WTC11 (cell line): Measurements from ENCODE around the gene USH2A.

Source experiments
- ATF1 ChIP-seq: sonication (generic); formaldehyde crosslinking; IDR thresholded peaks from 2 replicates; pipeline ENCODE4 v1.8.1; 2023; ENCODE audit warnings: mild to moderate bottlenecking, moderate library complexity, missing genetic modification reagents
- ESRRA ChIP-seq: sonication (generic); formaldehyde crosslinking; IDR thresholded peaks from 2 replicates; pipeline ENCODE4 v1.8.1; 2022; ENCODE audit warnings: mild to moderate bottlenecking, missing genetic modification reagents, borderline replicate concordance
- FOXJ3 ChIP-seq: sonication (generic); formaldehyde crosslinking; IDR thresholded peaks from 2 replicates; pipeline ENCODE4 v1.9.0; 2021; ENCODE audit warnings: missing genetic modification reagents, mild to moderate bottlenecking, borderline replicate concordance
- GRHL2 ChIP-seq: fragments of 250-450 bp; sonication (Bioruptor Pico); IDR thresholded peaks from 2 replicates; pipeline ENCODE4 v1.8.0; 2022; ENCODE audit warnings: mild to moderate bottlenecking, moderate library complexity; ENCODE audit not compliant: insufficient replicate concordance, severe bottlenecking
- NFE2L1 ChIP-seq: sonication (generic); formaldehyde crosslinking; IDR thresholded peaks from 2 replicates; pipeline ENCODE4 v1.8.1; 2023; ENCODE audit warnings: missing genetic modification reagents
- NR2C2 ChIP-seq: sonication (generic); formaldehyde crosslinking; IDR thresholded peaks from 2 replicates; pipeline ENCODE4 v1.8.0; 2022; ENCODE audit warnings: mild to moderate bottlenecking, missing genetic modification reagents
- ZBTB21 ChIP-seq: sonication (generic); formaldehyde crosslinking; IDR thresholded peaks from 2 replicates; pipeline ENCODE4 v1.8.1; 2023; ENCODE audit warnings: mild to moderate bottlenecking, missing genetic modification reagents, borderline replicate concordance
- ZNF138 ChIP-seq: sonication (generic); formaldehyde crosslinking; conservative IDR thresholded peaks from 2 replicates; pipeline ENCODE4 v1.8.1; 2022; ENCODE audit warnings: mild to moderate bottlenecking, moderate library complexity, missing genetic modification reagents
- ZNF263 ChIP-seq: sonication (generic); formaldehyde crosslinking; IDR thresholded peaks from 2 replicates; pipeline ENCODE4 v1.8.1; 2022; ENCODE audit warnings: low read depth, mild to moderate bottlenecking, moderate library complexity, missing genetic modification reagents
- TF ChIP-seq, protein P1 (sequence below): fragments of 200-600 bp; IDR thresholded peaks from 2 replicates; pipeline ENCODE4 v1.8.0; 2022; ENCODE audit warnings: antibody characterized with exemption
- TF ChIP-seq, protein P2 (sequence below): sonication (generic); formaldehyde crosslinking; IDR thresholded peaks from 2 replicates; pipeline ENCODE4 v1.8.1; 2023; ENCODE audit warnings: mild to moderate bottlenecking, missing genetic modification reagents, moderate library complexity
- TF ChIP-seq, protein P3 (sequence below): sonication (generic); formaldehyde crosslinking; IDR thresholded peaks from 2 replicates; pipeline ENCODE4 v1.8.0; 2022; ENCODE audit warnings: missing genetic modification reagents
- TF ChIP-seq, protein P4 (sequence below): sonication (generic); formaldehyde crosslinking; IDR thresholded peaks from 2 replicates; pipeline ENCODE4 v1.8.0; 2022; ENCODE audit warnings: mild to moderate bottlenecking, missing genetic modification reagents
- TF ChIP-seq, protein P5 (sequence below): sonication (generic); formaldehyde crosslinking; IDR thresholded peaks from 2 replicates; pipeline ENCODE4 v1.8.1; 2022; ENCODE audit warnings: low read depth, mild to moderate bottlenecking, moderate library complexity, missing genetic modification reagents, borderline replicate concordance

DNA sequence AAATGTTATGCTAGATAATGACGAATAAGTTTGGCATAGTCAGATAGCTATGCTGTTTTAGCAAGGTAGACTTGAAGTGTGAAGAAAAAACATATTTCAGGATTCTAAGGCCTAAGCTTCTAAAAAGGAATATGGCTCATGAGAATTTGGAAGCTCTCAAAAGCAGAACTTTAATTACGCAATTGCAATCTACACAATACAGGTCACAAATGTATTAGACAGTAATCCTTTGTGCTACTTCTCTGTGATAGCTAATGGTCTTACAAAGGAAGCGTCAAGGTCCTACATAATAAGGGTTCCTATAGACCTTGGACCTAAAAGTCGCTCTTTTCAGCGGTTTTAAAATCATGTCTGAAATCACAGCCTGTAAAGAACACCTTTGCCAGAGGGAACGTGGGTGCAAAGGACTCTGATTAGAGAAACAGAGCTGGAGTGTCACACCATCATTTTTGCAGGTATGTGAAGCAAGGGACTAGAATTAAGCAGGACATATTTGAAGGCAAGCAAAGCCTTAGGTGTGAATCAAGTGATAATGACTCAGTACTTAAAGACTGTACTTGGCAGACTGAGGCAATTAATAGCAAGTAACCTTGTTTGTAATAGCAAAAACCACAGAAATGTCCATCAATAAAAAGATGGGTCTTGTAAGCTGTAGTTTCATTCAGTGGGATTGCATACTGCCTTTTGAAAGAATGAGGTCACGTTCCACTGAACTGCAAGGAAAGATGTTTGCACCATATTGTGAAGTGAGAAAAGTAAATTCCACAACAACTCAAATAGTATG, 436.0 kb downstream of the USH2A start:
- TF ChIP-seq, protein P1, sequence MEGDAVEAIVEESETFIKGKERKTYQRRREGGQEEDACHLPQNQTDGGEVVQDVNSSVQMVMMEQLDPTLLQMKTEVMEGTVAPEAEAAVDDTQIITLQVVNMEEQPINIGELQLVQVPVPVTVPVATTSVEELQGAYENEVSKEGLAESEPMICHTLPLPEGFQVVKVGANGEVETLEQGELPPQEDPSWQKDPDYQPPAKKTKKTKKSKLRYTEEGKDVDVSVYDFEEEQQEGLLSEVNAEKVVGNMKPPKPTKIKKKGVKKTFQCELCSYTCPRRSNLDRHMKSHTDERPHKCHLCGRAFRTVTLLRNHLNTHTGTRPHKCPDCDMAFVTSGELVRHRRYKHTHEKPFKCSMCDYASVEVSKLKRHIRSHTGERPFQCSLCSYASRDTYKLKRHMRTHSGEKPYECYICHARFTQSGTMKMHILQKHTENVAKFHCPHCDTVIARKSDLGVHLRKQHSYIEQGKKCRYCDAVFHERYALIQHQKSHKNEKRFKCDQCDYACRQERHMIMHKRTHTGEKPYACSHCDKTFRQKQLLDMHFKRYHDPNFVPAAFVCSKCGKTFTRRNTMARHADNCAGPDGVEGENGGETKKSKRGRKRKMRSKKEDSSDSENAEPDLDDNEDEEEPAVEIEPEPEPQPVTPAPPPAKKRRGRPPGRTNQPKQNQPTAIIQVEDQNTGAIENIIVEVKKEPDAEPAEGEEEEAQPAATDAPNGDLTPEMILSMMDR, result no peak
- TF ChIP-seq, protein P2, sequence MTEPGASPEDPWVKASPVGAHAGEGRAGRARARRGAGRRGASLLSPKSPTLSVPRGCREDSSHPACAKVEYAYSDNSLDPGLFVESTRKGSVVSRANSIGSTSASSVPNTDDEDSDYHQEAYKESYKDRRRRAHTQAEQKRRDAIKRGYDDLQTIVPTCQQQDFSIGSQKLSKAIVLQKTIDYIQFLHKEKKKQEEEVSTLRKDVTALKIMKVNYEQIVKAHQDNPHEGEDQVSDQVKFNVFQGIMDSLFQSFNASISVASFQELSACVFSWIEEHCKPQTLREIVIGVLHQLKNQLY (CRISPR knock-in tag), result no peak
- no peak for TF ChIP-seq NR2C2 (CRISPR knock-in tag)
- TF ChIP-seq GRHL2 (CRISPR knock-in tag), result no peak
- no peak for TF ChIP-seq ZBTB21 (CRISPR knock-in tag)
- TF ChIP-seq ZNF138 (CRISPR knock-in tag), result no peak
- TF ChIP-seq FOXJ3, result no peak
- TF ChIP-seq, protein P3, sequence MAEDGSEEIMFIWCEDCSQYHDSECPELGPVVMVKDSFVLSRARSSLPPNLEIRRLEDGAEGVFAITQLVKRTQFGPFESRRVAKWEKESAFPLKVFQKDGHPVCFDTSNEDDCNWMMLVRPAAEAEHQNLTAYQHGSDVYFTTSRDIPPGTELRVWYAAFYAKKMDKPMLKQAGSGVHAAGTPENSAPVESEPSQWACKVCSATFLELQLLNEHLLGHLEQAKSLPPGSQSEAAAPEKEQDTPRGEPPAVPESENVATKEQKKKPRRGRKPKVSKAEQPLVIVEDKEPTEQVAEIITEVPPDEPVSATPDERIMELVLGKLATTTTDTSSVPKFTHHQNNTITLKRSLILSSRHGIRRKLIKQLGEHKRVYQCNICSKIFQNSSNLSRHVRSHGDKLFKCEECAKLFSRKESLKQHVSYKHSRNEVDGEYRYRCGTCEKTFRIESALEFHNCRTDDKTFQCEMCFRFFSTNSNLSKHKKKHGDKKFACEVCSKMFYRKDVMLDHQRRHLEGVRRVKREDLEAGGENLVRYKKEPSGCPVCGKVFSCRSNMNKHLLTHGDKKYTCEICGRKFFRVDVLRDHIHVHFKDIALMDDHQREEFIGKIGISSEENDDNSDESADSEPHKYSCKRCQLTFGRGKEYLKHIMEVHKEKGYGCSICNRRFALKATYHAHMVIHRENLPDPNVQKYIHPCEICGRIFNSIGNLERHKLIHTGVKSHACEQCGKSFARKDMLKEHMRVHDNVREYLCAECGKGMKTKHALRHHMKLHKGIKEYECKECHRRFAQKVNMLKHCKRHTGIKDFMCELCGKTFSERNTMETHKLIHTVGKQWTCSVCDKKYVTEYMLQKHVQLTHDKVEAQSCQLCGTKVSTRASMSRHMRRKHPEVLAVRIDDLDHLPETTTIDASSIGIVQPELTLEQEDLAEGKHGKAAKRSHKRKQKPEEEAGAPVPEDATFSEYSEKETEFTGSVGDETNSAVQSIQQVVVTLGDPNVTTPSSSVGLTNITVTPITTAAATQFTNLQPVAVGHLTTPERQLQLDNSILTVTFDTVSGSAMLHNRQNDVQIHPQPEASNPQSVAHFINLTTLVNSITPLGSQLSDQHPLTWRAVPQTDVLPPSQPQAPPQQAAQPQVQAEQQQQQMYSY (CRISPR knock-in tag), result no peak
- TF ChIP-seq, protein P4, sequence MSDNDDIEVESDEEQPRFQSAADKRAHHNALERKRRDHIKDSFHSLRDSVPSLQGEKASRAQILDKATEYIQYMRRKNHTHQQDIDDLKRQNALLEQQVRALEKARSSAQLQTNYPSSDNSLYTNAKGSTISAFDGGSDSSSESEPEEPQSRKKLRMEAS (CRISPR knock-in tag), result no peak
- TF ChIP-seq ZNF263 (CRISPR knock-in tag), result no peak
- TF ChIP-seq, protein P5, sequence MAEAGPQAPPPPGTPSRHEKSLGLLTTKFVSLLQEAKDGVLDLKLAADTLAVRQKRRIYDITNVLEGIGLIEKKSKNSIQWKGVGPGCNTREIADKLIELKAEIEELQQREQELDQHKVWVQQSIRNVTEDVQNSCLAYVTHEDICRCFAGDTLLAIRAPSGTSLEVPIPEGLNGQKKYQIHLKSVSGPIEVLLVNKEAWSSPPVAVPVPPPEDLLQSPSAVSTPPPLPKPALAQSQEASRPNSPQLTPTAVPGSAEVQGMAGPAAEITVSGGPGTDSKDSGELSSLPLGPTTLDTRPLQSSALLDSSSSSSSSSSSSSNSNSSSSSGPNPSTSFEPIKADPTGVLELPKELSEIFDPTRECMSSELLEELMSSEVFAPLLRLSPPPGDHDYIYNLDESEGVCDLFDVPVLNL (CRISPR knock-in tag), result no peak
- TF ChIP-seq ATF1 (CRISPR knock-in tag), result no peak
- TF ChIP-seq ESRRA (CRISPR knock-in tag), result no peak
- no peak for TF ChIP-seq NFE2L1
